Esophagus squamous epithelium (tissue), 5 donors: ENCODE measurements around the gene MORF4L2. TPM values are rescaled to one million over a fixed set of nuclear protein-coding genes. Genes with fewer than 3 reads are reported as not detected.
"Not testable (repeated sequence)": the region's sequence is repeated elsewhere in the genome, so short reads cannot be mapped to it uniquely, and the experiment has no call there.

Source experiments
- DNase-seq: peaks from one replicate; lab custom pipeline; 2025; lab: John Stamatoyannopoulos, UW
- H3K27ac ChIP-seq, 4 donors: fragments of 200-600 bp; sonication (generic); one replicate each; pipeline ENCODE4 v1.5.1; 2016 to 2019; ENCODE audit warnings: mild to moderate bottlenecking in 1 of 4
- H3K27me3 ChIP-seq, 4 donors: fragments of 200-600 bp; sonication (generic); 1 replicate in 3 of 4; 2 replicates in 1 of 4; pipeline versions ENCODE4 v1.5.1 to v1.6.0; 2017 to 2021; ENCODE audit warnings: antibody characterized with exemption in 1 of 4
- H3K36me3 ChIP-seq, 3 donors: fragments of 200-600 bp; sonication (generic); one replicate each; pipeline ENCODE4 v1.5.1; 2016 to 2019
- H3K4me1 ChIP-seq, 3 donors: fragments of 200-600 bp; sonication (generic); one replicate each; pipeline ENCODE4 v1.5.1; 2017 to 2019
- H3K4me3 ChIP-seq, 4 donors: fragments of 200-600 bp; sonication (generic); 1 replicate in 3 of 4; 2 replicates in 1 of 4; pipeline ENCODE4 v1.5.1; 2016 to 2019; ENCODE audit warnings: mild to moderate bottlenecking in 2 of 4, moderate library complexity in 1 of 4
- H3K9me3 ChIP-seq, 3 donors: fragments of 200-600 bp; sonication (generic); one replicate each; pipeline ENCODE4 v1.5.1; 2016 to 2019
- POLR2A ChIP-seq, 4 donors: fragments of 450-650 bp; IDR thresholded peaks; one replicate each; pipeline ENCODE4 v1.6.1; 2017; ENCODE audit warnings: antibody characterized with exemption in 4 of 4, mild to moderate bottlenecking in 4 of 4, moderate library complexity in 3 of 4
- WGBS, 2 donors: methylation state at CpG; one replicate each; pipeline ENCODE4 v1.1.5; 2018; 5-methylcytosine and 5-hydroxymethylcytosine counted together
- intact Hi-C: fragments of 100-400 bp; cut with DNase I; formaldehyde crosslinking; loops from one replicate; pipeline ENCODE4 v1.15.0; 2022
- total RNA-seq, 4 donors: library from RNA; depleted of rRNA; stranded (reverse); fragments of >200 nt; gene quantifications; one replicate each; pipeline ENCODE4 v1.1.0, GENCODE V29; 2016
- TF ChIP-seq, protein P1 (sequence below), 6 experiments: fragments of 450-650 bp in 4 of 6; fragments of 200-600 bp in 2 of 6; sonication (generic) in 2 of 6; IDR thresholded peaks; one replicate each; pipeline ENCODE4 v1.5.1; 2016 to 2019; ENCODE audit warnings: antibody characterized with exemption in 6 of 6, mild to moderate bottlenecking in 4 of 6, moderate library complexity in 4 of 6
- donor health status: DM: yes; HTN: yes; CAD: no.

The MORF4L2 gene
- total RNA-seq, 4 donors from 2014 or later = 189 to 240 (median 235) TPM

- no peak for DNase-seq
- no peak for TF ChIP-seq POLR2A (IDR thresholded peaks at IDR 0.05)
- TF ChIP-seq, protein P1, sequence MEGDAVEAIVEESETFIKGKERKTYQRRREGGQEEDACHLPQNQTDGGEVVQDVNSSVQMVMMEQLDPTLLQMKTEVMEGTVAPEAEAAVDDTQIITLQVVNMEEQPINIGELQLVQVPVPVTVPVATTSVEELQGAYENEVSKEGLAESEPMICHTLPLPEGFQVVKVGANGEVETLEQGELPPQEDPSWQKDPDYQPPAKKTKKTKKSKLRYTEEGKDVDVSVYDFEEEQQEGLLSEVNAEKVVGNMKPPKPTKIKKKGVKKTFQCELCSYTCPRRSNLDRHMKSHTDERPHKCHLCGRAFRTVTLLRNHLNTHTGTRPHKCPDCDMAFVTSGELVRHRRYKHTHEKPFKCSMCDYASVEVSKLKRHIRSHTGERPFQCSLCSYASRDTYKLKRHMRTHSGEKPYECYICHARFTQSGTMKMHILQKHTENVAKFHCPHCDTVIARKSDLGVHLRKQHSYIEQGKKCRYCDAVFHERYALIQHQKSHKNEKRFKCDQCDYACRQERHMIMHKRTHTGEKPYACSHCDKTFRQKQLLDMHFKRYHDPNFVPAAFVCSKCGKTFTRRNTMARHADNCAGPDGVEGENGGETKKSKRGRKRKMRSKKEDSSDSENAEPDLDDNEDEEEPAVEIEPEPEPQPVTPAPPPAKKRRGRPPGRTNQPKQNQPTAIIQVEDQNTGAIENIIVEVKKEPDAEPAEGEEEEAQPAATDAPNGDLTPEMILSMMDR (IDR thresholded peaks at IDR 0.05) = no peak
- no peaks in the 10 kb centered on the region for H3K27me3 ChIP-seq
- no peak overlapping the region for H3K4me3 ChIP-seq
- no peaks in the 10 kb centered on the region for H3K4me1 ChIP-seq
- intact Hi-C loops = no loop called here
- no peaks in the 10 kb centered on the region for H3K9me3 ChIP-seq
- 25 to 59% methylated on average over 3 of the region's 3 CpGs for WGBS, 2 donors
- no peak overlapping the region for H3K27ac ChIP-seq
- no peaks in the 10 kb centered on the region for H3K36me3 ChIP-seq
These were observed 29.9 kb downstream of the MORF4L2 start for GRCh38 chrX:103656617-103657016.

DNA sequence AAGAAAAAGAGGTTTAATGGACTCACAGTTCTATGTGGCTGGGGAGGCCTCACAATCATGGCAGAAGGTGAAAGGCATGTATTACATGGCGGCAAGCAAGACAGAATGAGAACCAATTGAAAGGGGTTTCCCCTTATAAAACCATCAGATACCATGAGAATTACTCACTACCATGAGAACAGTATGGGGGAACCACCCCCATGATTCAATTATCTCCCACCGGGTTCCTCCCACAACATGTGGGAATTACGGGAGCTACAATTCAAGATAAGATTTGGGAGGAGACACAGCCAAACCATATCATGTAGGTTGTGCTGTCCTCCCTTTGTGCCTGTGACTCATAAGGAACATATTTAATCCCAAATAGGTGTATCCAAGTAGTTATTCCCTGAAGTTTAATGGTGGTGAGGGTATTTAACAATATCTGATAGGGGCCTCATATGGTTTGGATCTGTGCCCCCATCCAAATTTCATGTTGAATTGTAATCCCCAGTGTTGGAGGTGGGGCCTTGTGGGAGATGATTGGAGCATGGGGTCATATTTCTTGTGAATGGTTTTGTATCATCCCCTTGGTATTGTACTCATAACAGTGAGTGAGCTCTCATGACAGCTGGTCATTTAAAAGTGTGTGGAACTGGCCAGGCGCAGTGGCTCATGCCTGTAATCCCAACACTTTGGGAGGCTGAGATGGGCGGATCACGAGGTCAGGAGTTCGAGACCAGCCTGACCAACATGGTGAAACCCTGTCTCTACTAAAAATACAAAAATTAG lies 31.1 kb downstream of the MORF4L2 start:
- H3K4me1 ChIP-seq, H3K36me3 ChIP-seq, intact Hi-C loops, H3K27me3 ChIP-seq, H3K27ac ChIP-seq, DNase-seq, H3K4me3 ChIP-seq, H3K9me3 ChIP-seq: not testable (repeated sequence)
- WGBS, 2 donors = 79 to 90% methylated on average over 3 to 7 of the region's 7 CpGs

GRCh38 chrX:103651151-103651773 lies 35.2 kb downstream of the MORF4L2 start:
- WGBS, 2 donors = 72 to 93% methylated on average over 2 of the region's 2 CpGs
- no peaks in the 10 kb centered on the region for H3K4me1 ChIP-seq
- DNase-seq = no peak
- no peak overlapping the region for H3K4me3 ChIP-seq
- no peaks in the 10 kb centered on the region for H3K9me3 ChIP-seq
- no peaks in the 10 kb centered on the region for H3K36me3 ChIP-seq
- no peak overlapping the region for H3K27ac ChIP-seq
- no peaks in the 10 kb centered on the region for H3K27me3 ChIP-seq
- TF ChIP-seq POLR2A (IDR thresholded peaks at IDR 0.05) = no peak
- TF ChIP-seq, protein P1 (IDR thresholded peaks at IDR 0.05) = no peak
- intact Hi-C loops = no loop called here

- Histone ChIP-seq H3K27me3 (peaks cover 0 to 2% (median 0%) of the 10 kb centered on the region in 4 donors), H3K4me3 (no peak overlapping the region), H3K27ac (no peak overlapping the region), H3K9me3 (no peaks in the 10 kb centered on the region), H3K36me3 (no peaks in the 10 kb centered on the region), H3K4me1 (no peaks in the 10 kb centered on the region)
- WGBS, 2 donors = 71 to 78% methylated on average over 1 of the region's 1 CpG
- intact Hi-C loops = no loop called here
- no peak for DNase-seq
- no peak for TF ChIP-seq POLR2A (IDR thresholded peaks at IDR 0.05)
- TF ChIP-seq, protein P1 (IDR thresholded peaks at IDR 0.05) = no peak
These were observed 38.9 kb downstream of the MORF4L2 start for GRCh38 chrX:103647630-103648029.

- DNase-seq = no peak
- no peaks in the 10 kb centered on the region for H3K4me1 ChIP-seq
- H3K36me3 ChIP-seq = no peaks in the 10 kb centered on the region
- WGBS, 2 donors = 56 to 100% methylated on average over 1 of the region's 1 CpG
- peaks cover 0 to 11% (median 0%) of the 10 kb centered on the region in 4 donors for H3K27me3 ChIP-seq
- H3K27ac ChIP-seq = no peak overlapping the region
- intact Hi-C loops = no loop called here
- no peak for TF ChIP-seq POLR2A (IDR thresholded peaks at IDR 0.05)
- TF ChIP-seq, protein P1 (IDR thresholded peaks at IDR 0.05) = no peak
- no peaks in the 10 kb centered on the region for H3K9me3 ChIP-seq
- H3K4me3 ChIP-seq = no peak overlapping the region
These were observed 42.4 kb downstream of the MORF4L2 start for GRCh38 chrX:103644125-103644524.
